GM12801 (cell line): ENCODE results near the gene ADARB2.

Experiments used
- TF ChIP-seq, protein P1 (sequence below): IDR thresholded peaks from one replicate; pipeline ENCODE4 v1.5.1; 2011; ENCODE audit warnings: control low read depth; ENCODE audit not compliant: insufficient read length; ENCODE audit errors: extremely low read depth

ADARB2 gene

DNA sequence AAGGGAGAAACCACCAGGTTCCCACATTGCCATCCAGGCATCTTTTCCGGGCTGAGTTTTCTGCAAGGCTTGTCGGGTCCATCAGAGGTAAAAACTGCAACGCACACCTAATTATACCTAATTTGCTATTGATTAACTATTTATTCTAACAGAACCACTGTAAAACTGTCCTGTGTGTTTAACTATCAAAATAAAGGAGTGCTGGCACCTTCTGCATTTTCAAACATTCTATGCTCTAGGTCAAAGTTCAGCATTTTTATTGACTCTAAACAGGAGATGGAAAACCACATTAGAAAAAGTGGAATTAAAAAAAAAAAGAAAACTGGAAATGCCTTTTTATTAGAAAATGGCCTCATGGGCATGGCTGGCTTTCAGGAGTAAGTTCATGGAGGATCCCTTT lies 82.0 kb downstream of the ADARB2 start:
- TF ChIP-seq, protein P1, sequence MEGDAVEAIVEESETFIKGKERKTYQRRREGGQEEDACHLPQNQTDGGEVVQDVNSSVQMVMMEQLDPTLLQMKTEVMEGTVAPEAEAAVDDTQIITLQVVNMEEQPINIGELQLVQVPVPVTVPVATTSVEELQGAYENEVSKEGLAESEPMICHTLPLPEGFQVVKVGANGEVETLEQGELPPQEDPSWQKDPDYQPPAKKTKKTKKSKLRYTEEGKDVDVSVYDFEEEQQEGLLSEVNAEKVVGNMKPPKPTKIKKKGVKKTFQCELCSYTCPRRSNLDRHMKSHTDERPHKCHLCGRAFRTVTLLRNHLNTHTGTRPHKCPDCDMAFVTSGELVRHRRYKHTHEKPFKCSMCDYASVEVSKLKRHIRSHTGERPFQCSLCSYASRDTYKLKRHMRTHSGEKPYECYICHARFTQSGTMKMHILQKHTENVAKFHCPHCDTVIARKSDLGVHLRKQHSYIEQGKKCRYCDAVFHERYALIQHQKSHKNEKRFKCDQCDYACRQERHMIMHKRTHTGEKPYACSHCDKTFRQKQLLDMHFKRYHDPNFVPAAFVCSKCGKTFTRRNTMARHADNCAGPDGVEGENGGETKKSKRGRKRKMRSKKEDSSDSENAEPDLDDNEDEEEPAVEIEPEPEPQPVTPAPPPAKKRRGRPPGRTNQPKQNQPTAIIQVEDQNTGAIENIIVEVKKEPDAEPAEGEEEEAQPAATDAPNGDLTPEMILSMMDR, result no peak

DNA sequence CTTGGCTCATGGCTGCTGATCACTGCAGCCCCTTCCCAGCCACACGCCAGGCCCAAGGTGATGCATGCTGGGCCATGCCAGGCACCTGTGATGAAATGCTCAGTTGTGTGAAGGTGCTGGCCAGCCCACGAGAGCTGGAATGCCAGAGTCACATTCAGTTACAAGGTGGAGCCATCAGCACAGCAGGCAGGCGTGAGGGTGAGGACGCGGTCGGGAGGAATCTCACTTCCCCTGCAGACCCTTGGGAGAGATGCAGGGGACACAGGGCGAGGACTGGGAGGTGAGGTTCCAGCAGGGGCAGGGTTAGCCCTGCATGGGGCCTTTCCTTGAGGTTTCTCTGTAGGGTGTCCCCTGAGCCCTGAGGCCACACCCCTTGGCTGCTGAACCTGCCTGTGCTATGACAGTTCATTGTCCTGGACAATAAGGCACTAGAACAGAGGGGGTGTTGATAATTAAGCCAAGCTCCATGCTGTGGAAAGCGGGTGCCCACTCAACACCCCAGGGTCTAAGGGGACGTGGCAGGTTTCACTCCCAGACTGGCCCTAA lies 82.4 kb downstream of the ADARB2 start:
- TF ChIP-seq, protein P1, result no peak

DNA sequence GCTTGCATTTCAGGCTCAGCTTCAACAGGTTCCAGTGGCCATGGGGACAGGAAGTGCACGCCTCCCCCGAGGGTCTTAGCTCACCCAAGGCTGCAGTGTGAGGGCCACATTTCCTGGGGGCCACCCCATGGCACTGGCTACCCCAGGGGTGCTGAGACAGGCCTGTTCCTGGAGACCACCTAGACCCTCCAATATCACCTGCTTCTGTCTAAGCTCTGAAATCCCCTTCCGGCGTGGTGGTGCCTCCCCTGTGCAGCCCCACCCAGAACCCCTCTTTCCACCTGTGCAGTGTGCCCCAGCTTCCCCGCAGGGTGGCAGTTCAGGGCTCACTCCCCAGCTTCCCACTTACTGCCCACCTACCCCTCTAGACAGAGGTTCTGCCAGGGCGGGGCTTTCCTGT lies 83.1 kb downstream of the ADARB2 start:
- TF ChIP-seq, protein P1, result no peak

DNA sequence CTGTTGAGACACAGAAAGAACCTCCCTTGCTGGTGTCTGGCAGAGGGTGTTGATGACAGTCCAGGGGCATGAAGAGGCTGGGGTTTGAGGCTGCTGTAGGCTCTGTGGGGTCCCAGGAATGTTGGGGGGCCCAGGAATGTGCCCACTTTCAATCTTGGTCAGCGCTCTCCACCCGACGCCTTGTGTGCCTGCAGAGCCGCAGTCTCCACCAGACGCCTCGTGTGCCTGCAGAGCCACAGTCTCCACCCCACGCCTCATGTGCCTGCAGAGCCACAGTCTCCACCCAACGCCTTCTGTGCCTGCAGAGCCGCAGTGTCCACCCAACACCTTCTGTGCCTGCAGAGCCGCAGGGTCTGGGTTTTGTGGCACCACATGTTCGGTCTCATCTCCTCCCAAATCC lies 84.0 kb downstream of the ADARB2 start:
- TF ChIP-seq, protein P1, result no peak

DNA sequence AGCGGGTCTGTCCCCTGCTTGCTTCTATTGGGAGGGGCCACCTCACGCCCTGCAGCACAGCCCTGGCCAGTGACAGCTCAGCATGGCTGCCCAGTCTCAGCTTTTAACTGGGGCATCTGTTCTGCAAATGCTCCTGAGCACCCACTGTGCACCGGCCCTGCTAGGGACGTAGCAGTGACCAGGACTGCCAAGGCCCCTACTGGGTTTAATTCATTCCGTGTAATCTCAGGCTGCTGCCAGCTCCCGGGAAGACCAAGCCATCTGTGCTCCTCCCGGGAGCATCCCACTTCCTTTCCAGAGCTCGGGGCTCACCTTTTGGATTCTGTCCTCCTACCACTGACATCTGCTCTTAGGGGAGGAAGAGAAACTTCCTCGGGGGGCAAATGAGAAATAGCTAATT lies 85.2 kb downstream of the ADARB2 start:
- TF ChIP-seq, protein P1, result no peak

DNA sequence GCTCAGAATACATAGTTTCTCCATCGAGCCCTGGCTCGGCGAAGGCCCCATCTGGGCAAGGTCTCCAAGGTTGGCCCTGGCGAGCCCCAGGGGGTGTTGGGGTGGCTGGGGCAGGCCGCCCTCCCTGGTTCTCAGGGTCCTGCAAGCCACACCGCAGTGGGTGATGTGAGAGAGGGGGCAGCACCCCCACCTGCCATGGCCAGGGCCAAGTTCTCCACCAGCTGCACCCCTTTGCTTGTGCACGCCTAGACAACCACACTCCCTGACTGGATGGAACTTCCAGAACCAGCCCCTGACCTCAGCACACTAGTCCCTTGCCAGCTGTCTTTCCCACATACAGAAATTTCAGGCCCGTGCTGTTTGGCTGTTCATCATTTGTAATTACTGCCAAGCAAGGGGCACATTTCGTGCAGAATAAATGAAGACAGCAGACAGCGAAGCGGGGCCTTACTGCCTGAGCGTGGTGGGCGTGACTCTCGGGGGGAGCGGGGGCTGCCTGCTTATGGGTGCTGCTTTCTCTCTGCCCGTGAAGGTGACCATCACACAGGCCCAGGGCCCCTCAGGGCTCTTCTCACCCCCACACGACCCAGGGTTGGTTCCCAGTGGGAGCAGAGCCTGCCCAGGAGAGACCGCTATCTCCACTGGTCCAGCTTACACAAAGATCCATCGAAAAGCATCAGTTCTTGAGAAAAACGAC lies 85.9 kb downstream of the ADARB2 start:
- TF ChIP-seq, protein P1, result no peak

DNA sequence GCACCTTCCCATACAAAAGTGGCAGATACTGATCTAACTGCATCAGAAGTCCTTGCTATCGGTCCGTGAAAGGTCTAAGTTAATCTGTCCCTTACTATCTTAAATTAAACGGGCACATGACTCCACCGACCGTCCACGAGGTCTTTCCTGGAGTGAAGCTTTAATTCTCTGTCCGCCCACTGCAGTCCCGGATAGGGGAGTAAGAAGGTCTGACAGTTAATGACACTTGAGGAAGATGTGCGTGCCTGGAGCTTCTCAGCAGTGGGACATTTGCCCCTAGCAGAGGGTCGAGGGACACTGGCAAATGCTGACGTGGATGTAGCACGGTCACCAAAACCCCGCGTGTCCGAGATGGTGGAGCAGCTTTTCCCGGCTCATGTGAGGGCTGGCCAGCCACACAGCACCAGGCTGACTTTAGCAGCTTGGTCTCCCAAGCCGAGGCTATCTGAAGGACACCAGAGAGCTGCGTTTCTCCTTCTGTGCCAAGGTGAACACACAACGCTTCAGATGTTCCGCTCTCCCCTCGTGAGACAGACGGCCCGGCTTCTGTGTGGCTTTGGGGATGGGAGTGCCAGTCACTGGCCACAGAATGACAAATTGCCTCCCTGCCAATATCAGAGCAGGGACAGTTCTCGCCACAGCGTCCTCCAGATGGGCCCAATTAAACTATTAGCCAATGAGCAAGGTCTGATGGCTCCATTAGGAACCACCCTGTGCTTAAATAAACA lies 86.6 kb downstream of the ADARB2 start:
- TF ChIP-seq, protein P1, result no peak
